T-helper 1 cell (primary cell): ENCODE measurements around the gene ETNPPL.
"Not testable (repeated sequence)": the region's sequence is repeated elsewhere in the genome, so short reads cannot be mapped to it uniquely, and the experiment has no call there.

ENCODE experiments used
- DNase-seq, 5 donors: peaks; one replicate each; pipeline ENCODE4 v3.0.0-alpha.2; 2012 to 2020

Gene ETNPPL

DNA sequence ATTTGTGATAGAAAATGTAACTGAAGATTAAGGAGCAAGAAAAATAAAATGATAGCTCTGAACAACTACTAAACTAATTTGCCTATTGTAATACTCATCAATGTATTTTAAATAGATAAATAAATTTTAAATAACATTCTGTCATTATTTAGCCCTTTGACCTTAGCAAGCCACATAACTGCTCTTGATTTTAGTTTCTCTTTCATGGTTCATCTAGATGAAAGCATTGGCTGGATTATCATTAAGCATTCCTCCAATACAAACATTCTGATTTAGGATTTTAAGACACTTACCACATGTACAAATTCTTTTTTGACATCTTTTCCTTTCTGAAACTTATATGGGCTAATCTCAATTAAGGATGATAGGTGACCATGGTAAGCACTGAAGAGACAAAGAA is 8.5 kb downstream of the ETNPPL start:
- DNase-seq, result no peak

DNA sequence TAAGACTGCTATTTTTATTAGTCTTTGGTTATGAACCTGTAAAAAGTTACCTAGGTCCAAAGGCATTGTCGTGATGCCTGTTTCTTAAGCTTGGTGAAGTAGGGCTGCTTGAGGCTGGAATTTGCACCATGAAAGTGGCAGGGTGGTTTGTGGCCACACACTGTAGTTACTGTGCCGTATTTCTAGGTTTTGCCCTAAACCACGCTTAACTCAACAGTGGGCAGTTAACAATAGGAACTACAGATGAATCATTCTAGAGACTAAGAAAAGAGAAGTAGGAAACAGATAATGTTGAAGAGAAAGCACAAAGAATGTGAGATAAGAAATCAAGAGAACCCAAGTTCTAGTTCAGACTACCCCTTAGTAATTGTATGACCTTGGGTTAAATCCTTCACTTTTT is 11.5 kb downstream of the ETNPPL start:
- no peak for DNase-seq

DNA sequence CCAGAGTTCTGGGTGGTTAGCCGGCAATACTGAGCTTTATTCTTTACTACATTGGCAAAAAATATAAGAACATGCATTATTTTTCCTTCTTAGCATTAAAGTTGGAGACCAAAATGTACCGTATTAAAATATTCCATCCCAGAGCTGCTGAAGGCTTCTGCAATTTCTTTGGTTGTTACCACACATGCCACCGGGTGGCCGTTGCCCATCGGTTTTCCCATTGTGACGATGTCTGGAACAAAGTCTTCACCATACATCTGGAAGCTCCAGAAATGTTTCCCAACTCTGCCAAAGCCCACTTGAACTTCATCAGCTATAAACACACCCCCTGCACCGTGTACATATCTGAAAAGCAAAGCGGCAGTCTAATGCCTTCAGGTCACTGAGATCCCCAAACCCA is 13.7 kb downstream of the ETNPPL start:
- no peak for DNase-seq

DNA sequence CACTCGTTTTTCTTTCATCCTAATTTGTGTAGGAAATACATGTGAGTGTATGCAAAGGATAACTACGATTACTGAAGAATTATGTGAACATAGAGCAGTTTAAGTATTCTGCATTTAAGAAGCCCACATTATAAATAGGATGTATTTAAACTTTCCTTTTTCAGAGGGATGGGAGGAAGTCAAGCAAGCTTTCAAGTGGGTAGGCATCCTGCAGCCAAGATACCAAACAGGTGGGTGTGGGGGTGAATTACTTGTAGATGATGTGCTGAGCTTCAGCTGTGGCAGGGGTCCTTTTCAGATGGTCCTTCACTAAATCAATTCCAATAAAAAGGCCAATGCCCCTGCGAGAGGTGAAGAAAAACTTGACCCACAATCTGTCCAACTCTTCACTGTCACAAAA is 16.3 kb downstream of the ETNPPL start:
- no peak for DNase-seq

DNA sequence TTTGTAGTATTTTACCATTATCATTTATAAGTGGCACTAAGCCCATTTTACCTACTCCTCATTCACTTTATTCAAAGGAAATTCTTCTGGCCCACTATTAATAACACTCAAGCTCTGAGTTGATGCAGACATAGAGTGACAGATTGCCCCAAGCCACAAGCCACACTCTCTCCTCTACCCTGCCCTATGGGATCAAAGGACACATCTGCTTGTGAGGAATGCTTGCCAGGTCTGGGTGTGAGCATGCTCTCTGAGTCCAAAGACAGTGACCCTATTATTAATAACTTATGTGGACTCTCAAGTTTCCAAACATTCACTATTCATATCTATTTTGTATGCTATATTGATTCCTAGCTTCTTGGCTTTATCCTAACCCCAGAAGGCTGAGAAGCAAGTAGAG is 18.5 kb downstream of the ETNPPL start:
- DNase-seq, result no peak

DNA sequence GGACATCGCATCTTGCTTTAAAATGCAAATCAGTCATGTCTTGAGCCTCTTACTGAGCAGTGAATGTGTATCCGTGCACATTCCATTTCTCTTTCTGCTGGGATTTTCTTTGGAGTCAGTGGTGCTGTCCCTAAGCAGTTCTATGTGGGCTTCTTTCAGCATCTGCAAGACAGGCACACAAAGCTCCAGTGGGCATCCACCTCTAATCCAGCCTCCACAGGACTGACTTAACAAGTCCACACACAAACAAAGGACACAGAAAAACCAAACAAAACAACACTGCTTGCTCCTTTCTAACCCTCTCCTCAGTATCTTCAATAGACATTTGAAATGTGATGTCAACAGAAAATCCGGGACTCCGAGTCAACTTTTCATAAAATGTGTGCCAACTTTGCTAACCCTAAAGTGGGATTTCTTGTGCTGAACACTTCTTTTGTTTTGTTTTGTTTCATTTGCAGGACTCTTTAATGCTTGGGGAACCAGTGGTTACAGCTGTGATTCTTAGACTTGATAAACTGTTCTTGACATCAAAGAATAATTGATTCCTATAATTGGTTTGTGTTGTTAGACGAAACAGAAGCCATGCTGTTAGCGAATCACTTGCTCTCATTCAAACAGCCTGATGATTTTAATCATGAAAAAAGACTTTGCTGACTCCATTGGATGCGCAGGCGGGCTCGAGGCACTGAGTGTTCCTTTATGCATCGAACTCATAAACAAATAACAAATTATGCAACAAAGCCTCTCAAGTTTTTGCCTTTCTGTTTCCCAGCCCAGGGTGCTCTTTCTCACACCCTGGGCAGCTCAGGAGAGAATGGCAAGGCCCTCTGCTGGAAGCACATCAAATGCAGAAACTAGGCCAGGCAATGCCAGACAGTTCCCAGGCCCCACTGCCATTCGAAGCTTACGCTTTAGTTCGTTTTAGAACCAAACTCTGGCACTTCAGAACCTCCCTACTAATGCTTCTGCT is 20.1 kb downstream of the ETNPPL start:
- DNase-seq, result no peak

DNA sequence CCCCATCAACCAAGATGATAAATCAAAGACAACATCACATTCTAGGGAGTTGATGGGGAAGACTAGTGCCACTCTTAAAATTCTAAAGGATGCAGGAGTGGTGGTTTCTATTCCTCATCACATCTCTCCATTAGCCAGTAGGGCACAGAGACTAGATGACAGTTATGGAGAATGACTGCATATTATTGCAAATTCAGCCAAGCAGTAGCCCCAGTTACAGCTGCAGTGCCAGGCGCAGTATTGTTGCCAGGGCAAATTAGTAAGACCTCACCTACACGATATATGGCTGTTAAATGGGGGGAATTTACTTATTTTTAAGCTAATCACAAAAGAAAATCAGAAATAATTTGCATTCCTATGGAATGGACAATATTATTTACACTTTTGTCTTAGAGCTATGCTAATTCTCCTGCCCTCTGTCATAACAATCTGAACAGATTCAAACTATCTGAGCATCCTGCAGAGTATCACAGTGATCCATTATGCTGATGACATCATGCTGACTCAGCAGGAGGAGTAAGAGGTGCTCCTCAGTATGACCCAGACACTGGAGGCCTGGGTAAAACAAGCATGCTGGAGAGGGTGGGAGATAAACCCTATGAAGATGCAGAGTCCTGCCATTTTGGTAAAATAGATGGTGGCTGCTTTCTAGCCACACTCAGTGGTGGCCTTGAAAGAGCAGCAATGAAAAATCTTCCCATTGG is 24.7 kb downstream of the ETNPPL start:
- no peak for DNase-seq

DNA sequence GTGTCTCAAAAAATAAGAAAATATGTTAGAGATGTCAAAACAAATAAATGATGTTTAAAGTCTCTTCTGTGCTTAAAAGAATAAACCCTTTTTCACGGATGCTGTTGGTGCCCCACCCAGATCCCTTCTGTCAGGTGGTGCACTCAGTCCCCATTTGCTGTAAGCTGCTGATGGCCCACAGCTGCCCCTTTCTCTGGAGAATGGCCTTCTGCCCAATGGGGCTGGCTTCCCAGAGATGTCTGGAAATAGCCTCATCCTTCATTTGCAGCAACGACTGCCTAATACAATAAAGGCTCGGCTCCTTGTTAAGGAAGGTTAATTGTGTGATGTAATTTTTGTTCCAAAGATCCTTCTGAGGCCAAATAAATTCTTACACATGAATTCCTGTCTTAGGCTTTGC is 31.8 kb downstream of the ETNPPL start:
- no peak for DNase-seq

DNA sequence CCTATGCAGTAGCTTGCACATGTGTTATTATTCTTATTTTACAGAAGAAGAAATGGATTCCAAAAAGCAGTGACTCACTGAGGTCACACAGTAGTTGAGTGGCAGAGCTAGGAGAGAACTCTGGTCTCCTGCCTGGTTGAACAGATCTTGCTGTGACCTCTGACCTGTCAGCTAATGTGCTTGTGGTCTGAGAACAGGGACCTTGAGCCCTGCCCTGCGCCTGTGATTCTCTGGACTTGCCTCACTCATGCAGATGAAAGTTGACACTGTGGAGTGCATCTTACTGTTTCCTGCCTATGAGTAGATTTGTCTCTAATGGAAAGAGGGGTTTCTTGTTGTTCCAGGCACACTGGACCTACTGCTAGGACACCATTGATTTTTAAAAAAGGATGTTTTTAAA is 32.3 kb downstream of the ETNPPL start:
- DNase-seq, result no peak

DNA sequence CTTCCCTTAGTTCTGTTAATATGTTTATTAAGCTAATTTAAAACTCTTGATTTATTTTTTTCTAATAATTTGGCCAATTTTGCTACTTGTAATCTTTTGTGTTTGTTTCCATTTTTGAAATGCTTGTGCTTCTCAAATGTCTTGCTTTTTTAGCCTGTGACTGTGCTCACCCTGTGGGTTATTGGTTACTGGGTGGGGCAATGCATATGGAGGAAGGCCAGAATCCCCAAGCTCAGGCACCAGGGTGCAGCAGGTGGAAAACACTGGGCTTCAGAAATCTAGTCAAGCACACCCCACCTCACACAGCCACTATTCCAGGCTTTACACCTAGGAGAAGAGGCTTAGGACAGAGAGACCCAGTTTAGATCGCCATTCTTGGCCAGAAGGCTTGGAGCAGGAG is 33.1 kb downstream of the ETNPPL start:
- DNase-seq, result no peak

DNA sequence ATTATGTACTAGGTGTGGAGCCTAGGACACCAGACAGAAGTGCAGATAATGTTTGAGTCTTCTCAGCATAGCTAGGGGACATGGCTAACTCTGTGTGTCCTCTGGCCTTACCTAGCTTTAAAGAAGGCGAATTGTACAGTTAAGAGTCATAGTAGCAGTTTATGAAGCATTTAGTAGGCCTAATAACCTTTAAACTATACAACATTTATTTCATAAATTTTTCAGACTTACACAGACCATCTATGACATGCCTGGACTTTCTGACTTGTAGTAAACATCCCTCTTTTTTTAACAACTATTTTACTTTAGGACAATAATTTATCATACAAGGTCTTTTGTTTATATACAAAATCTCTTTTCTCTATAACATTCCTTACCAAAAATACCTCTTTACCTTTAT is 37.4 kb downstream of the ETNPPL start:
- DNase-seq, result no peak

DNA sequence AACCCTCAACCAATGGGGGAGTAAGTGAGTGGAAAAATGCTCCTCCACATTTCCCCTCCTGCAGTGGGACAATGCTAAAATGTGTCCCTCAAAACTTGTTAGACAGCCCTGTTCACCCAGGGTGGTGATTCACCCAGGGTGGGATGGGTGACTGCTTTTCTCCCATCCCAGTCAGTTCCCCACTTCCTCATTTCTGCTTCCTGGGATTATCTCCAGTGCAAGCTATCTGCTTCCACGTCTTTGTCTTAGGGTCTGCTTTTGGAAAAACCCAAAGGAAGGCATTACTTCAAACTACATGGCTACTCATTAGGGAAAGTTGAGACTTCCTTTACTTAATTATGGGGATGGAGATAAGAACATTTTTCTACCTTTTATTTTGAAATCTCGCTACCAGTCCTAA is 45.5 kb downstream of the ETNPPL start:
- DNase-seq, result no peak

DNA sequence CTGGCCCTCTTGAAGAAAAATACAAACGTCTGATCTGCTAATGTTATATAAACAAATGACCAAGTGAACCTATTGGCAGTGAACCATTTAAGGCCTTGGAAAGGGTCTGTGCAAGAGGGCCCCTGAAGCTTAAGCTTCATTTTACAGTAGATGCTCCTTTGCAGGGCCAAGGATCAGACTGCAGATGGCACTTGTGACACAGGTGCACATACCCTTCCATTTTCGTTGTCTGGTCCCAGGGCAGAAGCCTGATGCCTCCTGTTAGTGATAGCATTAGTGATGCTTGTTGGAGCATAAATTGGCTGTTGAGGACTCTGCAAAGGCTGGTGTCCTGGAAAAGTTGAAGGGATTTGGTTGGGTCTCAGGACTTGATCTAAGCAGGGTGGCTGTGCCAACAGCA is 46.5 kb downstream of the ETNPPL start:
- no peak for DNase-seq

DNA sequence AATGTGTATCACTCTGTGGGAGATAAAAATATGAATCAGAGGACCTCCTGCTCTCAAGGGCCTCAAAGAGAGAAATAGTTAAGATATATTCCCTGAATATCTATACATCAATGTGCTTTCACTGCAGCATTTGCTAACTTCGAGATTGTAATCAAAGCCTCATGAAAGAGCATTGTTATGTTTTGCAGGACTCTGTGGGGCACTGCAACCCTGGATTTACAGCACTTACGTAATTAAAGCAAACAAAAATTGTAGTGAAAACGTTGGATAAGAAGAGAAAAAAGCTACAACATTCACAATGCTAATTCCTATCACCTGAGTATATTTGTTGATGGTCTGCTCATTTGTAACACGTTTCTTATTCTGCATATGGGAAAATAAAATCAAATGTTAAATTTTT is 48.0 kb downstream of the ETNPPL start:
- DNase-seq, result no peak

DNA sequence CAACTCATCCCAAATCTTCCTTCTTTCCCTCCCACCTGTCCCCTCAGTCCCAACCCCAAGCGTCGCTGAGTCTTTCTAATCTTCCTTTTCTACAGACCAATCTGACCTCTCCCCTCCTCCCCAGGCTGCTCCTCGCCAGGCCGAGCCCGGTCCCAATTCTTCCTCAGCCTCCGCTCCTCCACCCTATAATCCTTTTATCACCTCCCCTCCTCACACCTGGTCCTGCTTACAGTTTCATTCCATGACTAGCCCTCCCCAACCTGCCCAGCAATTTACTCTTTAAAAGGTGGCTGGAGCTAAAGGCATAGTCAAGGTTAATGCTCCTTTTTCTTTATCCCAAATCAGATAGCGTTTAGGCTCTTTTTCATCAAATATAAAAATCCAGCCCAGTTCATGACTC is 52.3 kb downstream of the ETNPPL start:
- not testable (repeated sequence) for DNase-seq

DNA sequence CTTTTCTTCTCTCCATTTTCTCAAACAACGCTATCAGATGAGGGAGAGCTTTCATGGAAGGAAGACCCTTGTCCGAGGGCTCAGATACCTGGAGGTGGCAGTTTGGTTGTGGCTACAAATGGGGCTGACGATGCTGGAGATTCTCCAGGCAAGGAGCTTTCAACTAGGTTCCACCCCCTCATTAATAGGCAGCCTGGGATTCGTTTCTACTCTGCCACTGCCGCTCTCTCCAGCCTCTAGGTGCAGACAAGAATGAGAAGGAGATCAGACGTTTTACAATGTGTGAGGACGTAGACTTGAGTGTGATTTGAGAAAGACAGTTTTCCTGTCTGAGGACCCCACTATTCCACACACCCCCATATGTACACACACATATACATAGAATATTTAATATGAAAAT is 53.1 kb downstream of the ETNPPL start:
- DNase-seq, result no peak

DNA sequence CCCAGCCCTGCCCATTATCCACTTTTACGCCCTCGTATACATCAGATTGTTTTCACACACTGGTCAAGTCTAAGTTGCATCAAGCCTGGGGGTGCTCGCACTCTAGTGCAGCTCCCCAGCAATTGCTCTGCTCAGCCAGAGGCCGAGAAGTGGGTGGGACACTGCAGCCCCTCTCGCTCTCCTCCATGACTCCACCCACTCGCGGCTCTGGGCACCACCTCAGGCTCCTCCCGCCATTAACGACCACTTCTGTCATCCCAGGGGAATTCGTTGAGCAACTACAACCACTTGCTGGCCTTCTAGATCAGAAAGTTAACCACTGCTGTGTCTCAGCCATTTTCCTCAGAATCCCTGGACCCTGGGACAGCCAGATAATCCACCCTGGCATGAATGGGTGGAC is 53.6 kb downstream of the ETNPPL start:
- no peak for DNase-seq

DNA sequence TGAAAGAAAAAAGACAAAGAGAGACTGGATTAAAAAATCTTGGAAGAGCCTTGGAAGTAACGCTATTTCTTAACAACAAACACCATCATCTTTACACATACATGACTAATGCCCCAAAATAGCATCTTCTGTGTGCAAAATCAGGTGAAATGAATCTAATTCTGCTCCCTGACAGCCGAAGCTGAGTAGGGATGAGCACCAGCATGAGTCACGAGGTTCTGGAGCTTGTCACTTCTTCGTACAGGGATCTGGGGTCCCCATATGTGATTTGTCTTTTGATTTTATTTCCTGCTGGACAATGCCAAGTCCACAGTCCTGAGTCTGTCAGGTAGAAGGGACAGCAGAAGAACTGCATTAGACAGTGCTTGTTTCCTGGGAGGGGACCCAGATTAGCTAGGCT is 56.6 kb downstream of the ETNPPL start:
- DNase-seq, result no peak

DNA sequence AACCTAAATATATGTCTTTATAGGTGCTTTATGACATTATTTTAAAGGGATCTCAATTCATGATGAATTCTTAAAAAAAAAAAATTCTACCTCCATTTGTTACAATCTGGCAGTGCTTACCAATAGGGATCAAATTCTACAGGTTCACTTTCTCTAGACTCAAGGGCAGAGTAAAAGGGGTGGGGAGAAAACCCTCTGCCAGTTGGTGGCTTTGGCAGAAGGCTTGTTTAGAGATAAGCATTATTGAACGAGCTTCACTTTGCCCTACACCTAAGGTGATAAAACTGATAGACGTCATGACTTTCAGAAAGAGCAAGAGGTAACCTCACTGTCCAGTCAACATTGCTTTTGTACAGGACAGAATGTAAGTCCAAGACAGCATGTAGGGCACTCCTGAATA is 58.9 kb downstream of the ETNPPL start:
- no peak for DNase-seq

DNA sequence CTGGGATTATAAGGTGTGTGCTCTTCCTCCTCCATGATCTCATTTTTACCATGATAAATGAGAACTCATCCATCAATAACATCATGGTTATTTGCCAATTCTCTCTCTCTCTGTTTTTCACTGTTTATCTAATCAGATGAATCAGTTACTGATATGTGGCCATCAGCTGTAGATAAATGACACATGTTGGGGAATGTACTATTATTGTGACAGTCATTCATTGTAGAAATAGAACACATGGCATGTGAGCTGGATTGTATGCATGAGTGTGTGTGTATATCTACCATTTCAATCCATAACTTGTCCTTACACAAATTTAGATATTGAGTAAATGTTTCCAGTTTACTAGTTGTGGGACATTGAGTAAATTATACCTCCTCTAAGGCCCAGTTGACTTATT is 59.5 kb downstream of the ETNPPL start:
- no peak for DNase-seq

DNA sequence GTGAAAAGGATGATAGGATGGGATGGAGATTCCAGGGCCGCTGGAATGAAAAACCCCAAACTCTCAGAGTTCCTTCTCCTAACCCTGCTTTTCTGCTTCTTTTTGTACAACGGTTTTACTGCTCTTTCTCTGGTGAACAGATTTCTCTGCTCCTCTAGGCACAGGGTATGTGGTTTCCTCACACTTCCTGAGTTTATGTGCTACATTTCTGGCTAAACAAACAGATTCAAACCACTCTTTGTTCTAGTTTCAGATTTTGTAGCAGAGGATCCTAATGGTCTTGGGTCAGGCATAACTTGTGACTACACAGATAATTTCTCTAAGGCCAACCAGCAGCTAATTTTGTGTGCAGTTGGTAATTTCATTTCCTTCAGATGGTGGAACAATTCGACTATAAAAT is 59.9 kb downstream of the ETNPPL start:
- DNase-seq, result peak in 1 of 5 donors; percentile 11

DNA sequence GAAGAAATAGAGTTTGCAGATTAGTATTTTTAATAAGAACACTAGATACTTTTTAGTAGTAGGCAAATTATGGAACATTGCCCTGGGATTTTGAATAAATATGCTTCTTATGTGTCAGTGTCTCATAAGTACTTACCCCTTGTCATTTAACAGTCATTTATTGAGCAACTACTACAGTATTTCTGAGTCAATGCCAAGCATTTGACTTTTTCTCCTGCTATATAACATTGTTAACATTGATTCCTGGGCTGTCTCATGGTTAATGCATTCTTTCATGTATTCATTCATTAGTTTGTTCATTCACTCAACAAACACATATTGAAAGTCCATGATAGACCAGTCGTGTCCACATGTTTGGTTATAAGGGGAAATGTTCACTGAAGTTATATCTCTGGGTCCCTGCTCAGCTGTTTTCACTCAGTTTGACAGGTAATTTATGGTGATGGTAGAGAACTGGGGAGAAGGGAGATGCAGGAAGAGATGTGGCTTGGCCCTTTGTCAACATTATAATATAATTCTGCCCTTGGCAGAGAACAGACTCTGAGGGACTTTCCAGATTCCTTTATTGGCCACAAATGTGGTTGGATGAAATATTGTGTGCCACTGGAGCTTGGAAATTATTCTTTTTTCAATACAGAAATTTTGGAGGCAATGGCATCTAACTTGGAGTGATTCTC is 62.6 kb downstream of the ETNPPL start:
- DNase-seq, result no peak

DNA sequence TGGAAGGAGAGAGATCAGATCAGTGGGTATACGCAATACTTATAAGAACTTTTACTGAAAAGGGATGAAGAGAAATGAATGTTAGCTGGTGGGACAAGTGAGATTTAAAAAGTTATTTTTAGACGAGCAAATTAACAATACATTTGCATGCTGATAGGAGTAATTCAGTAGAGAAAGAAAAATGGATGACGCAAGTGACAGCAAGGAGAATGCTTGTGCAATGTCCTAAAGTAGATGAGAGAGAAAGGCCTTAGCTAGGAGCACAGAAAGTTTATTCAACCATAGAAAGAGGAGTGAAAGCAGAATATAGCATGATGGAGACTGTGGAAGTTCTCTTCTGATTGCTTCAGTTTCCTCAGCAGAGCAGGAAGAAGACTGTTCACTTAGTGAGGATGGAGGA is 66.7 kb downstream of the ETNPPL start:
- DNase-seq, result no peak

DNA sequence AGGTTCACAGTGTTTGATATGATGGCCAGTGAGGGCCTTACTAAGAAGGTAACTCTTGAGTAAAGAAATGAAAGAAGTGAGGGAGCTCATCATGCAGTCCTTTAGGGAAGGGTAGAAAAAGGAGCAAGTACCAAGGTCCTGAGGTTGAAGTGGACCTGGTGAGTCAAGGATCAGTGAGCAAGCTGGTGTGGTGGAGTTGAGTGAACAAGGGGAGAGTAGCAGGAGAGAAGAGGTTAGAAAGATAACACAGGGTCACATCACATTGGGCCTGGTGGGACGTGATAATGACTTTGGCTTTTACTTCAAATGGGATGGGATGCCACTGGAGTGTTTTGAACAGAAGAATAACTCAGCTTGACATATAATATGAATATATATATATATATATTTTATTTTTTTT is 67.8 kb downstream of the ETNPPL start:
- no peak for DNase-seq
